Stimulated activated CD8-positive, alpha-beta memory T cell treated with anti-CD3 and anti-CD28 coated beads, Interleukin-15, amount 100 ng/mL, for 4 hours (primary cell): ENCODE data around the gene LCN9.
"Not testable (repeated sequence)": the region's sequence is repeated elsewhere in the genome, so short reads cannot be mapped to it uniquely, and the experiment has no call there.

Source experiments
- DNase-seq, 2 donors: peaks; one replicate each; pipeline ENCODE4 v3.0.0-alpha.2; 2020; ENCODE audit warnings: low read depth in 2 of 2

Gene LCN9

DNA sequence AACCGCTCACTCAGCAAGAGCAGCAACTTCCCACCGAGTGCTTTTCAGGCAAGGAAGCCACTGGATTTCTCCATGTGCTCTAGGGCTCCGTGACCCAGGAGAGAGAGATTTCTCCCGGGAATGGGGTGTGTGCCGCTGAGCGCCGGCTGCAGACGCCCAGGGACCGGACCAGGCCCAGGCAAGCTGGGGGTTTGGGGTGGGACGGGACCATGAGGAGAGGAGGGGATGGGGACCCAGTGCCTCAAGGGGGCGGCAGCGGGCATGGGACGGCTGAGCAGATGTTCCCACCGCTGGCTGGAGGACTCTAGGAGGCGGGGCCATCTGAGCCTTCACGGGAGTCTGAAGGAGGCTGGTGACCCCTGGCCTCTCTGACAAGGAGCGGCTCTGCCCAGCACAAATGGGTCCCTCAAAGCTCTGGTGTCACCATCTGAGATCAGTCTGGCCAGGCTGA lies 8.5 kb downstream of the LCN9 start:
- no peak for DNase-seq

DNA sequence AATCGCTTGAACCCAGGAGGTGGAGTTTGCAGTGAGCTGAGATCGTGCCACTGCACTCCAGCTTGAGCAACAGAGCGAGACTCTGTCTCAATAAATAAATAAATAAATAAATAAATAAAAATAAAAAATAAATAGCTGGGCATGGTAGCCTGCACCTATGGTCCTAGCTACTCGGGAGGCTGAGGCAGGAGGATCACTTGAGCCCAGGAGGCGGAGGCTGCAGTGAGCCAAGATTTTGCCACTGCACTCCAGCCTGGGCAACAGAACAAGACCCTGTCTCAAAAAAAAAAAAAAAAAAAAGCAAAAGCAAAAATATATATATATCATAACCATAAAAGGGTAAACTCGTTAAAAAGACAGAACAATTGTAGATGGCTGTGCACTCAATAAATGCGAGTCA lies 9.7 kb downstream of the LCN9 start:
- DNase-seq: not testable (repeated sequence)

DNA sequence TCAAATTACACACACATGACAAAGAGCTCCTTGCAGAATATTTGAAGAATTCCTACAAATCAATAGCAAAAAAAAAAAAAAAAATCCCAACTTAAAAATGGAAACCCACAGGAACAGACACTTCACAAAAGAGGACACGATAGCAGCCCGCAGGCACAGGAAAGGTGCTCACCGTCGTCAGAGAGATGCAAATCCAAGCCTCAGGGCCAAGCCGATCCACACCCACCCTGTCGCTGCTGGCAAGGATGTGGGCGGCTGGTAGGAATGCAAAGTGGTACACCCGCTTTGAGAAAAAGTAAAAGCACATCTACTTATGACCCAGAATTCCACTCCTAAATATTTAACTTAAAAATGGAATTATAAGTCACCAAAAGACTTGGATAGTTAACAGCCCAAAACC lies 10.8 kb downstream of the LCN9 start:
- no peak for DNase-seq

DNA sequence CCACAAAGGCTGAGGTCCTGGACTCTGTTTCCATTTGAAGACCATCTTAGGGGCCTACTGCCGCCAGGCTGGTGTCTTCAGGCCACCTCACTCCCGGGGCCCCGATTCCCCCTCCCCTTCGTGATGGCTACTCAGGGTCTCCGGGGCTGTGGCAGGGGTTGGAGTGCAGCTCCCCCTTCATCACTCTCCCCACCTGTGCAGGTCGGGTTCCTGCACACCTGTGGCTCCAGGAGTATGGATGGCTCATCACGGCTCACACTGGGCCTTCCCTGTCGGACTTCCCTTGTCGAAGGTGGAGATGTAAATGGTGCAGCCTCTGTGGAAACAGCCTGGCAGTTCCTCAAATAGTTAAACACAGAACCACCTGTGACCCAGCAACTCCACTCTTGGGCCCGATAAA lies 11.9 kb downstream of the LCN9 start:
- DNase-seq: no peak

DNA sequence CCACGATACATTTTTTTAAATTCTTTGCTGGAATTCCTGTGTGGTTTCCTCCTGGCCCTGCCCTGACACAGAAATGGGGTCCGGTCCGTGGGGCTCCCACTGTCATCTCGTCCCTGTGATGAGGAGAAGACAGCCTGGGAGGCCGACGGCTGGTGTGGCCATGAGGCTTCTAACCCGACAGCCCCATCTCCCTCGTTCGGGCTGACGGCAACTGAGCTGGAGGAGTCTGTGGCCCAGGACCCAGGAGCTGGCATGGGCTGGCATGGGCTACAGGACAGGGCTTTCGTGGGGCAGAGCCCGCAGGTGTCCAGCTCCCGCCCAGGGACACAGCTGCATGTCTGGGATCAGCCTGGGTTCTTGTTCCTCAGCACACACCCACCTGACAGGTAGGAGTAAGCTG lies 13.8 kb downstream of the LCN9 start:
- DNase-seq: no peak

DNA sequence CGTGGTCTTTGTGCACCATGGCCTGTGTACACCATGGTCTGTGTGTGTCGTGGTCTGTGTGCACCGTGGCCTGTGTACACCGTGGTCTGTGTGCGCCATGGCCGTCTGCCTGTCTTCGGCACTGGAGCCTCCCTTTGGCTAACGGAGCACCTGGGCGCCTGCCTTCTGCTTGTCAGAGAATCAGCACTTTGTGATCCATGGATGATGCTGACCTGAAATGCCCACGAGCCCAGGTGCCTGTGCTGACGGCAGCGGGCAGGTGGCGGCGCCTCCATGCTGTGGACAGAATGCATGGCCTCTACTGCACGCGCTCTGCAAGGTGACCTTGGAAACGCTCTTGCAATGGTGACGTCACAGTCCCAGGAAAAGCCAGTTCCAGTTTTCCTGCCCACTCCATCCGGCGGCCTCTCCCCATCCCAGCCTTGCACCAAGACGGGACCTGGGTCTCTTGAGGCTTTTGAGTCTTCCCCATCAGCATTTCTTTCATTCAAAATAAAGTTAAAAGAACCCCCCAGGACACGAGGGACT lies 14.6 kb downstream of the LCN9 start:
- DNase-seq: no peak

DNA sequence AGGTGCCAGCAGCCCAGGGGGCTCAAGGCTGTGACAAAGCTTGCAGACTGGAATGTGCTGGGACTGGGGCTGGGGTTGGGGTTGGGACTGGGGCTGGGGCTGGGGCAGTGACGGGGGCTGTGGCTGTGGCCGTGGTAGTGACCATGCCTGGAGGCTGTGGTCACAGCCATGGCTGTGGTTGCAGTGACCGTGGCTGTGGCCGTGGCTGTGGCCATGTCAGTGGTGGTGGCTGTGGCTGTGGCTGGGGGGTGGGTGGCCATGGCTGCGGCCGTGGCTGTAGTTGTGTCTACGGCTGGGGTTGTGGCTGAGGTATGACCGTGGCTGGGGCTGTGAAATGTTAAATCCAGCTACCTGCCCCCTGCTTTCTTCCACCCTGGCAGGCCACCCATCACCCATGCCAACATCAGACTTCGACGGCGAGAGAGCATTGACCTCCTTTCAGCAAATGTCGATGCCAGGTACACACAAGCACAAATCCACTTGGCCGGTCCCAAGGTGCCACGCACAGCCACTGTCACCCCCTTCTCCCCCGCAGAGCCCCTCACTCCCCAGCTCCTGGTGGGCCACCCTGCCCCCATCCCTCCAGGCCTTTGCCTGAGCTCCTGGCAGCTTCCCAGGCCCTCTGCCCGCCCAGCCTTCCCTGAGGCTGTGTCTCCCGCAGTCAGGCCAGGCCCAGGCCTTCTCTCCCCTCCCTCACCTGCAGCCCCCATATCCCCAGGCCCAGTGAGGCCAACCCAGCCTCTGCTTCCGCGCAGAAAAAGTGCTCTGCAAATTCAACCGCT lies 15.3 kb downstream of the LCN9 start:
- no peak for DNase-seq

DNA sequence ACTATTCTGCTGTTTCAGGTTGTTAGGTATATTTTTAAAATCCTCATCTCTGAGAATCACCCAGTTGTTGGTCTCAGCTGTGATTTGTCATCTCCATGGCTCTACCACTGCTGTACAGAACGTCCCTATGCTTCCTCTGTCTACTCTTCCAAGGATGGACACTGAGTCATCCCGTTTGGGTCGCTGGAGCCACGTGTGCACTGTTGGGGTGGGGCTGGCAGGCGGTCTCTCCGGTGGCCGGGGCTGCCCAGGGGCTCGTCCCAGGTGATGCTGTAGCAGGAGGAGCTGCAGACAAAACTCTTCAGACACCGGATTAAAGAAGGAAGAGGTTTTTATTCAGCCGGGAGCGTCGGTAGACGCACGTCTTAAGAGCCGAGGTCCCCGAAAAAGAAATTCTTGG lies 16.9 kb downstream of the LCN9 start:
- no peak for DNase-seq

DNA sequence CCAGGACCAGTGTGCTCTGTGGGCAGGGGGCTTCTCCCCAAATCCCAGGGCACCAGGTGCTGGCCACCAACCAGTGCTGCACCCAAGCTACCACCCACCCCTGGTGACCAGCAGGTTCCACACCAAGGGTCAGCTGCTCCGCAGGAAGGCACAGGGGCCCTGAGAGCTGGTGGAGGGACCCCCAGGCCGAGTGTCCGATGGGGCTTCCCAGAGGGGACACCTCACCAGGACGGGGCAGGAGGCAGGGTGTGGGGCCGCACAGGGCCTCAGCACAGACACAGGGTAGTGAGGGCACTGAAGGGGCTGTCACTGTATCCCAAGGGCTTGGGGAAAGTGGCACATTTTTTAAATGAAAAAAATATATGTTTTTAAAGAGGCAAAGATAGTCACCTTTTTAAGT lies 18.1 kb downstream of the LCN9 start:
- no peak for DNase-seq

DNA sequence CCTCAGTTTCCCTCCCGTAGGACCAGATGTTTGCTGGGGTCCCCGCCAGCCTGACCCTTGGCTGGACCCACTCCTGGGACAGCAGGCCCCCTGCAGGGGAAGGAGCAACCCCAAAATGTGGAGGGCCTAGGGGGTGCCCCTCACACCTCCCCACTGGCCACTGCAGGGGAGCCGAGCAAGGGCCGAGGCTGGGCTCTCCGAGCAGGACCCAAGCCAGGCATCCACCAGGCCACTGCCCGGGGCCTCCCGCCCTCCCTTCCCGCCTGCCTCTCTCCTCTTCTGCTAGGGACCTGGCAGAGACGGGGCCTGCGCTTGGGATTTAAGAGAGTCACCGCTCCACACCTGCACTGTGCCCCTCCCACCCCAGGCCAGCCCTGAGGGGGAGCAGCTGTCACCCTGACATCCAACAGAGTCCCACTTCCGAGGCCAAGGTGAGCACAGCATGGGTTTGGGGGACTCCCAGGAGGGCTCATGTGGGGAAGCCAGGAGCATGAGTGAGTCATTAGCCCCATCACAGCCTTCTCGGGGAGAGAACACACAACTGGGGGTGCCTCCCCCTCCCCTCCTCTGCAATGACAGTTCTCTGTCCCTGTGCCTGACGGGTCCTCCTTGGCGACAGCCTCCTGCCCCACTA lies 20.4 kb downstream of the LCN9 start:
- DNase-seq: no peak

DNA sequence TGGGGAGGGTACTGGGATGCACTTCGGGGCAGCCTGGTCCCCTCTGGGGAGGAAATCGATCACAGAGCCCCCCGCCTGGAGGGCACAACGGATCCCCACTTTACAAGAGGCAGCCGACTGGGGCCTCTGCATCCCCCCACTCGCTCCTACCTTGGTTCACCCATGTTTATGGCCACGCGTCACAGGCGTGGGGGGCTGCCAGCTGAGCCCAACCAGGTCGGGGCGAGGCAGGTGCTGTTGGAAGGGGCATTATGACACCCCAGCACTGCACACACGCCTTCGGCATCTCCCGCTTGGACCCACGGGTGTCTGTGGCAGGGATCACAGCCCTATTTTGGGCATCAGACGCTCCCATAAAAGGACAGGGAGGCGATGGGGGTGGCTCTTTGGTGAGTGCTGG lies 21.6 kb downstream of the LCN9 start:
- no peak for DNase-seq

DNA sequence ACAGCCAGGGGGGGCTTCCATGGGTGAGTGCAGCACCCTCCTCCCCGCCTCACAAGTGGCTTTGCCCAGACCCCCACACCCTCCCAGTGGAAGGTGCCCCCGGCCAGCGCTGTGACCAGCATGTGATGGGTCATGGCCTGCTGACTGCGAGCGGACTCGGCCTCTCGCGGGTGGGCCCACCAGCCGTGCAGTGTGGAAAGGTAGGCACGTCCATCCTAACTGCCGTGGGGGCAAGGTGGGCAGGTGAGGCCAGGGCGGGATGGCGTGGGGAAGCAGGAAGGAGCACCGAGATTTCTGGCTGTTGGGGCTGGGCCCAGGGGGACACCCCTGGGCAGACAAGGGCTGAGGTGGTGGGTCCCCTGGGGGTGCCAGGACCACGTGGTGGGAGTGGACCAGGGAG lies 24.1 kb downstream of the LCN9 start:
- DNase-seq: no peak

DNA sequence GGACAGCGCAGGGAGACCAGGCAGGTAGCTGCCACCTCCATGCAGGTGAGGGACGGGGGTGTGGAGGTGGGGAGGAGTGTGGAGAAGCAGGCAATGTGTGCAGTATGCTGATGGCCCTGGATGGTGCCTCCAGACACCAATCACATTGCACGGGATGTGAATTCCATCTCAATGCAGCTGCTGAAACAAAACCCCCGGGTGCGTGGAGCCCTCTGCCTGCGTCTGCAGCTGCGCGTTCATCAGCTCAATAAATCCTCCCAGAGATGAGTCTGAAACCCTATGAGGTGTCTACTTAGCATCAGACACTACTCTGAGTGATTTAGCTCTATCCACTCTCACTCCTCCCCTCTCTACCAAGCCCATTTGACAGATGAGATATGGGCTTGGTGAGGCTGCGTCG lies 25.9 kb downstream of the LCN9 start:
- DNase-seq: no peak

DNA sequence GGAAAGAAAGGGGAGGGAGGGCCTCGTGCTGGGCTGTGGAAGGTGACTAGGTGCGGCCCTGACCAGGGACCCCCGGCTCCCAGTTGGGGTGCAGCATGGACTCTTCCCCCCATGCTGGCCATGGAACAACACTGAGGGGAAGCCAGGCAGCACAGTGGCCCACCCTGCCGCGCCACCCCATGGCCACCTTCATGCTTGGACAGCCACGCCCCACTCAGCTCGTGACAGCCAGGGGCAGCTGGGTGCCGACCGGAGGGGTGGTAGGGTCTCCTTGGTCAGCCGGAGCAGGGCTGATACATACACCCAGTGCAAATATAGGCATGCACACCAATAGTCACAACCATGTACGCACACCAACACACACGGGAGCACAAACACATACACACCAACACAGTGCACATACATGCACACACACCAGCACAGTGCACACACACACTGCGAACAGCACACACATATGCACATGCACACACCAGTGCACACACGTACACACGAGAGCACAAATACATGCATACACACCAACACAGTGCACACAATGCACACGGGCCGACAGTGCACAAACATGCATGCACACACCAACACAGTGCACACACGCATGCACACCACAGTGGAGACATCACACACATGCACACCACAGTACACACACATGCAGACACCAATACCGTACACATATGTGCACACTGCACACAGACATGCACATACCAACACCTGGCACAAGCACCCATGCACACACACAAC lies 27.9 kb downstream of the LCN9 start:
- no peak for DNase-seq

DNA sequence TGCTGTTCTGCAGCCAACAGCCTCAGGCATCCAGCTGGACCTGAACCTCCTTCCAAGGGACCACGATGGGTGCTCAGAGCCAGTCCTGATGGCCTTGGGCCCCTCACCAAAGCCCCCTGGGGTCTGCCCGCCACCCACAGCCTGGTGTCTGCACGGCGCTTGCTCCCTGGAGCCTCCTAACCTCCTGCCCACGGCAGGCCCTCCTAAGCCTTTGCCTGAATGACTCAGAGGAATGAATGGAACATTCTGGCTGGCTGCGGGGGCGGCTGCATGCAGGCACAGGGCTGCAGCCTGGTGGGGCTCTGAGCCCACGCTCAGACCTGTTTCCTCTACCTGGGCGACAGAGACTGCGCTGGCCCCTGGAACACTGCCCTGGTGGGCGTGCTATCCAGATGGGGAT lies 29.3 kb downstream of the LCN9 start:
- DNase-seq: no peak

DNA sequence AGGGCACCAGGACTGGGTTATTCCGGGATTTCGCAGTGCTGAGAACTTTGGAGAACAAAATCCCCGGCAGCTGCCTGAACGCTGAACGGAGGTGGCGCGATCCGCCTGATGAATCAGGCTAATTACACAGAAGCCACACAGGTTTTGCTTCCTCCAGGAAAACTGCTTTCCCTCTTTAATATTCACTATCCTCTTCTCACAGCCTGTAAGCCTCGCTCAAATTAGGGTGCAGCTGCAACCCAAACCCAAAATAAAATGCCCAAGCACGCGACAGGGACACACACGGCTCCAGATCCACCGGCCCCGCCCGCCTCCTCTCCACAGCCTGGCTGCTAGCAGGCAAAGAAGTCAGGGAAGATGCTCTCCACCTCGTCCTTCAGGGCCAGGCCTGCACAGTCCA lies 30.2 kb downstream of the LCN9 start:
- DNase-seq: no peak

DNA sequence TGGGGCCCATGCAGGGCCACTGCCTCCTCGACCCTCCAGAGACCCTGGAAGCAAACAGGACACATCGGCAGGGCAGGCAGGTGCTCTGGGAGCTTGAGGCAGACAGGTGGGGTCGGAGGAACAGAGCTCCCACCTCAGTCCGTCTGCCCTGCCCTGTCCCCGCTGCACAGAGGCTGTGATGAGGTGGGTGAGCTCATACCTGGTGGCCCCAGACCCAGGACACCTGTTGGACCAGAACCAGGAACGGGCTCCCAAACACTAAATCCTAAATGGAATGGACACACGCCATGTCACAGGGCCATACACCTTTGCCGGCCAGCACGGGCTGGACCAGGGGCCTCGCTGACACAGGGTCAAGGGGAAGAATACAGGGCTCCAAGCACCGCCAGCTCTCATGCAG lies 30.7 kb downstream of the LCN9 start:
- DNase-seq: no peak

DNA sequence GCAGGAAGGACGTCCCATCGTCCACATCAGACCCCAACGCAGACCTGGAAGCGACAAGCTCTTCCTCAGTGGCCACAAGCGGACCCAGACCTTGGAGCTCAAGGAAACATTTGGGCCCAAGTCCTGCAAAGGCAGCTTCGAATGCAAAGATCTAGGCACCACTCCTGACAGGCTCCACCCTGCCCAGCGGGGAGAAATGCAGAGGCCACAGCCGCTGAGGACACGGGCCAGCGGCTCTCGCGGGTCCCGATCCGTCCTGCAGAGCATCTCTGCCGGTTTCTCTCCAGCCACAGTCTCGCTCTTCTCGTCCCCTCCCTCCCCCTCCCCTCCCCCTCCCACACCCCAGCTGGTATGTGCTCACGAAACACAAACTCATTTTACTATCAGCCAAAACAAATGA lies 31.3 kb downstream of the LCN9 start:
- DNase-seq: no peak

DNA sequence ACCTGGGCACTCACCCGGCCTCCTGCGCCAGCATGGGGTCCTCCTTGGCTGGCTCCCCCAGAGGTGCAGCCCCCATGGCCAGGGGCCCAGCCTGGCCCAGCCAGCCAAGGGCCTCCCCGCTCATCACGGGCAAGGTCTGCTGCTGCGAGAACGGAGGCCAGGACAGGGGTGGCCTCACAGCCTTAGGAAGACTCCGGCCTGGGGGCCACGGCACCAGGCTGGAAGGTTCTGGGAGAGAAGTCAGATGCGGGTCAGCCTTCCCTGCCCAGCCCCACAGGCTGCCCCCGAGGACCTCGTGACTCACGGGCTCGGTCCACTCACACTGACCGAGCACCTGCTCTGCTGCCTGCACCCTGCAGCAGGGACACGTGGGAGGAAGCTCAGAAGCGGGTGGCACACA lies 31.9 kb downstream of the LCN9 start:
- DNase-seq: no peak

DNA sequence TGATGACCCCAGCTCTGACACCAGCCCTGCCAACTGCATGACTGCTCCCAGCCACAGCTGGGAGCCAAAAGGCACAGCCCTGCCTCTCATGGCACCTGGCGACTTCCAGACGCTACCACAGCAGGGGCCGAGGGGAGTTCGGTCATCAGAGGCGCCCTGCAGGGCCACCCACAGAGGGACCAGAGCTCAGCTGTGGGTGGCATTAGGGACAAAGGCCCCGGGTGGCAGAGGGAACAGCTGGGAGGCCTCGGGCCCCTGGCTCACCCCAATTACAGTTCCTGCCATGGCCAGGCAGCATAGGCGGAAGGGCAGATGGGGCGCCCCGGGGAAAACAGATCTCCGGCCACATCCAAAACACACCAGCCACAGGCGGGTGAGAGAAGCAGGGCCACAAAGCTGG lies 32.5 kb downstream of the LCN9 start:
- no peak for DNase-seq

DNA sequence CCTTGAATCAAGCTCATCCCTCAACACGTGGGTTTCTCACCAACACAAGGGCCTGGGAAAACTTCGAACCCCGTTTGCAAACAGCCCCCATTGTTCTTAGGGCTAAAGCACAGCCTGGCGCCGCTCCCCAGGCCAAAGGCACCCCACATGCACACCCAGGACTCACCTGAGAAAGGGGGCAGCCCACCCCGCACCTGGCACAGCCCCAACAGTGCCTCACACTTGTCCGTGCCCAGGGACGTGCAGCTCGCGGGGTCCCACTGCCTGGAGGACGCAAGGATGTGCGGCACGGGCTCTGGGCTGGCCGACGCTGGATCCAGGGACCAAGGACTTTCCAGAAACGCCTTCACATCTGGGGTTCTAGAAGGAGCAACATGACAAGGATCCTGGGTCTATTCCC lies 33.3 kb downstream of the LCN9 start:
- no peak for DNase-seq

DNA sequence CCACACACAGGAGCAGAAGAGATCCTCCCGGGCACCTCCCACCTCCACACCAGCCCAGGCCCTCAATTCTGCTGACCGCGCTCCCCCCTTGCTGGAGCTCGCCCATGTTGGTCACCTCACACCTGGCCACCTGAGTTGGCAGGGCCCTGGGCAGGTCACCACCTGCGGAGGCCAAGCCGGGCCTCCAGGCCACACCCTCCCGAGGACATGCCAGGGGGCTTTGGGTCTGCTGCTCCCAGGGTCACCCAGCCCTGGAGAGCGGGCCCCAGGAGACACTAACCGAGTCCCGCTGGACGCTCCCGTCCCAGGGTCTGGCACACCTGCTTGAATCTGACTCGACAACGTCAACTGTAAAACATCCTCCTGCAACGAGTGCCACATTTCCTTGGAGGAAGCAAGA lies 34.1 kb downstream of the LCN9 start:
- DNase-seq: no peak

DNA sequence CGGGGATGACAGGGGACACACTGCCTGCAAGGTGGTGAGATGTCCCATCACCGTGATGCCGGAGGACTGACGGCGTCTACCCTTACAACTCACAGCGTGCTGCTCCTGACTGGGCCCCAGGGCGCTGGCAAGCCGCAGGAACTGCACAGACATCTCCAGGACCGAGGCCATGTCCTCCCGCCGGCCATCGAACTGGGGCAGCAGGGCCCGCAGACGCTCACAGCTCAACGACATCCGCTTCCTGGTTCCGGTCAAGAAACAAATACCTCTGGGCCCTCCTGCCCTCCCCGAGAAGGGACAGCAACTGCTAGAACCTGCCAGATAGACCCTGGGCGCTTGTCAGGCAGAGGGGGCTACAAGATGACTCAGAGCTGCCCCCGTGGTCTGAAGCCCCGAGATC lies 35.1 kb downstream of the LCN9 start:
- no peak for DNase-seq
